Measurements from ENCODE around the gene DGKZ.

DNA sequence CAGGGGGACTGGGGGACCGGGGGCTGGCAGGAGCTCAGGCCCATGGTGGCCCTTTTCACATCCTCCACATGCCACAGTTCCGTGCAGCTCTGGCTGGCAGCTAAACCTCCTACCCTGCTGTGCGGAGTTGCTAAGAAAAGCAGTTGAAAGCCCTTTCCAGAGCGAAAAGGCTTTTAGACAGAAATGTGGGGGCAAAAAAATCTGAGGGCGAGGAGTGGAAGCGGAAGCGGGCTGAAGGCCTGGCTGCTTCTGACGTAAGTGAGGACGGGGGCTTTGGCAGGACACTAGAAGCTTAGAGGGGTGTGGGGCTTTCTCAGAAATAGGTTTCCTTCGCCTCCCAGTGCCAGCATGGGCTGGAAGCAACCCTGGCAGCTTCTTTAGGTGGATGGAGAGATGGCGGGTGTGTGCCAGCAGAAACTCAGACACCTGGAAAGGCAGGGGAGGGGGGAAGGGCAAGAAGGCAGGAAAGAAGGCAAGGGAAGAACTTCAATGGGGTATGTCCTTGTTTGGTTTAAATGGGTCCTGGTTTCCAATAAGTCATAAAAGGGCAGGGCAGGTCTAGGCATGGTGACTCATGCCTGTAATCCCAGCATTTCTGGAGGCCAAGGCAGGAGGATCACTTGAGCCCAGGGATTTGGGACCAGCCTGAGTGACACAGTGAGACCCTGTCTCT lies 11.2 kb upstream of the DGKZ start:
- no peak for TF ChIP-seq POLR2AphosphoS5 (IDR thresholded peaks at IDR 0.05; ENCODE audit: insufficient read depth in 1 of 2, low read depth in 1 of 2)
- TF ChIP-seq, protein P1, sequence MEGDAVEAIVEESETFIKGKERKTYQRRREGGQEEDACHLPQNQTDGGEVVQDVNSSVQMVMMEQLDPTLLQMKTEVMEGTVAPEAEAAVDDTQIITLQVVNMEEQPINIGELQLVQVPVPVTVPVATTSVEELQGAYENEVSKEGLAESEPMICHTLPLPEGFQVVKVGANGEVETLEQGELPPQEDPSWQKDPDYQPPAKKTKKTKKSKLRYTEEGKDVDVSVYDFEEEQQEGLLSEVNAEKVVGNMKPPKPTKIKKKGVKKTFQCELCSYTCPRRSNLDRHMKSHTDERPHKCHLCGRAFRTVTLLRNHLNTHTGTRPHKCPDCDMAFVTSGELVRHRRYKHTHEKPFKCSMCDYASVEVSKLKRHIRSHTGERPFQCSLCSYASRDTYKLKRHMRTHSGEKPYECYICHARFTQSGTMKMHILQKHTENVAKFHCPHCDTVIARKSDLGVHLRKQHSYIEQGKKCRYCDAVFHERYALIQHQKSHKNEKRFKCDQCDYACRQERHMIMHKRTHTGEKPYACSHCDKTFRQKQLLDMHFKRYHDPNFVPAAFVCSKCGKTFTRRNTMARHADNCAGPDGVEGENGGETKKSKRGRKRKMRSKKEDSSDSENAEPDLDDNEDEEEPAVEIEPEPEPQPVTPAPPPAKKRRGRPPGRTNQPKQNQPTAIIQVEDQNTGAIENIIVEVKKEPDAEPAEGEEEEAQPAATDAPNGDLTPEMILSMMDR (IDR thresholded peaks at IDR 0.05), result no peak

Data from vagina (tissue), 2 donors.